PC-3 (cell line): ENCODE measurements around the gene NKX6-2.

ENCODE experiments used
- CTCF ChIP-seq: fragments of 300-600 bp; sonication (generic); conservative IDR thresholded peaks from 2 replicates; pipeline ENCODE4 v1.5.1; 2017; ENCODE audit warnings: antibody characterized with exemption, low read depth, mild to moderate bottlenecking, low read length
- EZH2 ChIP-seq: fragments of 300-600 bp; sonication (generic); IDR thresholded peaks from one replicate; pipeline ENCODE4 v1.6.1; 2017; ENCODE audit warnings: antibody characterized with exemption, mild to moderate bottlenecking, low read length; ENCODE audit not compliant: unreplicated experiment

- no peak for TF ChIP-seq EZH2
- no peak for TF ChIP-seq CTCF
Measured at GRCh38 chr10:132813560-132814468, 27.9 kb upstream of the NKX6-2 start.
